Gastrocnemius medialis (tissue), 4 donors: ENCODE data around the gene CLASP1.
"Not testable (repeated sequence)": the region's sequence is repeated elsewhere in the genome, so short reads cannot be mapped to it uniquely, and the experiment has no call there.

Experiments
- POLR2A ChIP-seq, 2 donors: fragments of 450-650 bp; IDR thresholded peaks; one replicate each; pipeline ENCODE4 v1.6.1; 2017; ENCODE audit warnings: antibody characterized with exemption in 2 of 2, mild to moderate bottlenecking in 2 of 2, moderate library complexity in 2 of 2
- TF ChIP-seq, protein P1 (sequence below), 5 experiments: fragments of 450-650 bp in 3 of 5; fragments of 200-600 bp in 2 of 5; sonication (generic) in 2 of 5; IDR thresholded peaks in 4 of 5; conservative IDR thresholded peaks in 1 of 5; 1 replicate in 4 of 5; 2 replicates in 1 of 5; pipeline ENCODE4 v1.5.1; 2016 to 2019; ENCODE audit warnings: antibody characterized with exemption in 5 of 5, mild to moderate bottlenecking in 3 of 5, moderate library complexity in 3 of 5

DNA sequence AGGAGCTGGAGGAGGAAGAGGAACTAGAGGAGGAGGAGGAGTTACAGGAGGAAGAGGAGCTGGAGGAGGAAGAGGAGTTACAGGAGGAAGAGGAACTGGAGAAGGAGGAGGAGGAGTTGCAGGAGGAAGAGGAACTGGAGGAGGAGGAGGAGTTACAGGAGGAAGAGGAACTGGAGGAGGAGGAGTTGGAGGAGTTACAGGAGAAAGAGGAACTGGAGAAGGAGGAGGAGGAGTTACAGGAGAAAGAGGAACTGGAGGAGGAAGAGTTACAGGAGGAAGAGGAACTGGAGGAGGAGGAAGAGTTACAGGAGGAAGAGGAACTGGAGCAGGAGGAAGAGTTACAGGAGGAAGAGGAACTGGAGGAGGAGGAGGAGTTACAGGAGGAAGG, 38.8 kb downstream of the CLASP1 start:
- TF ChIP-seq, protein P1, sequence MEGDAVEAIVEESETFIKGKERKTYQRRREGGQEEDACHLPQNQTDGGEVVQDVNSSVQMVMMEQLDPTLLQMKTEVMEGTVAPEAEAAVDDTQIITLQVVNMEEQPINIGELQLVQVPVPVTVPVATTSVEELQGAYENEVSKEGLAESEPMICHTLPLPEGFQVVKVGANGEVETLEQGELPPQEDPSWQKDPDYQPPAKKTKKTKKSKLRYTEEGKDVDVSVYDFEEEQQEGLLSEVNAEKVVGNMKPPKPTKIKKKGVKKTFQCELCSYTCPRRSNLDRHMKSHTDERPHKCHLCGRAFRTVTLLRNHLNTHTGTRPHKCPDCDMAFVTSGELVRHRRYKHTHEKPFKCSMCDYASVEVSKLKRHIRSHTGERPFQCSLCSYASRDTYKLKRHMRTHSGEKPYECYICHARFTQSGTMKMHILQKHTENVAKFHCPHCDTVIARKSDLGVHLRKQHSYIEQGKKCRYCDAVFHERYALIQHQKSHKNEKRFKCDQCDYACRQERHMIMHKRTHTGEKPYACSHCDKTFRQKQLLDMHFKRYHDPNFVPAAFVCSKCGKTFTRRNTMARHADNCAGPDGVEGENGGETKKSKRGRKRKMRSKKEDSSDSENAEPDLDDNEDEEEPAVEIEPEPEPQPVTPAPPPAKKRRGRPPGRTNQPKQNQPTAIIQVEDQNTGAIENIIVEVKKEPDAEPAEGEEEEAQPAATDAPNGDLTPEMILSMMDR (IDR thresholded peaks at IDR 0.05 in 4 of 5, conservative IDR thresholded peaks at IDR 0.05 in 1 of 5), result not testable (repeated sequence)
- not testable (repeated sequence) for TF ChIP-seq POLR2A (IDR thresholded peaks at IDR 0.05)
